Naive thymus-derived CD4-positive, alpha-beta T cell (primary cell): ENCODE measurements around the gene LPO. TPM values are rescaled to one million over a fixed set of nuclear protein-coding genes. Genes with fewer than 3 reads are reported as not detected.

Experiments
- ATAC-seq: fragments of 150-1000 bp; cut with Tn5 transposase; 2 replicates; pipeline ENCODE4 v1.10.0; 2021; ENCODE audit warnings: mild to moderate bottlenecking, moderate library complexity
- CTCF ChIA-PET: fragments of 350-600 bp; sonication (Branson Sonifier 250); formaldehyde crosslinking; loops from one replicate; lab custom pipeline; 2021; ENCODE audit warnings: antibody characterized with exemption; lab: Charles Lee
- POLR2A ChIA-PET: fragments of 350-600 bp; sonication (Branson Sonifier 250); formaldehyde crosslinking; loops from one replicate; lab custom pipeline; 2021; ENCODE audit warnings: antibody characterized with exemption, inconsistent platforms; lab: Charles Lee
- DNase-seq, 9 donors: peaks; one replicate each; pipeline versions ENCODE4 v3.0.0 to v3.0.0-alpha.2; 2020 to 2022; ENCODE audit warnings: mixed read lengths in 1 of 9
- H3K27ac ChIP-seq: one replicate; pipeline ENCODE4 v1.7.0; 2013; ENCODE audit warnings: mild to moderate bottlenecking, low read depth, low read length, moderate library complexity
- H3K27me3 ChIP-seq, 2 donors: one replicate each; pipeline ENCODE4 v1.7.0; 2013; ENCODE audit warnings: low read length in 2 of 2, mild to moderate bottlenecking in 2 of 2, moderate library complexity in 2 of 2; ENCODE audit not compliant: control insufficient read depth in 2 of 2, insufficient read depth in 2 of 2
- H3K36me3 ChIP-seq, 3 experiments: 1 replicate in 2 of 3; 2 replicates in 1 of 3; pipeline ENCODE4 v1.7.0; 2013; ENCODE audit warnings: low read length in 3 of 3, mild to moderate bottlenecking in 3 of 3, moderate library complexity in 1 of 3; ENCODE audit not compliant: insufficient read depth in 3 of 3, control insufficient read depth in 2 of 3
- H3K4me1 ChIP-seq, 2 donors: one replicate each; pipeline ENCODE4 v1.7.0; 2013; ENCODE audit warnings: low read length in 2 of 2, mild to moderate bottlenecking in 2 of 2, moderate library complexity in 1 of 2; ENCODE audit not compliant: control insufficient read depth in 2 of 2, insufficient read depth in 2 of 2
- H3K4me3 ChIP-seq: 2 replicates; pipeline ENCODE4 v1.7.0; 2013; ENCODE audit warnings: mild to moderate bottlenecking, low read length
- H3K9me3 ChIP-seq, 3 experiments: 1 replicate in 2 of 3; 2 replicates in 1 of 3; pipeline ENCODE4 v1.7.0; 2013; ENCODE audit warnings: low read length in 3 of 3; ENCODE audit not compliant: control insufficient read depth in 2 of 3
- H3K27ac Mint-ChIP-seq, 9 donors: one replicate each; pipeline ENCODE4 v1.8.0; 2020 to 2022; ENCODE audit warnings: mixed read lengths in 9 of 9, mild to moderate bottlenecking in 8 of 9, moderate library complexity in 5 of 9, inconsistent platforms in 2 of 9
- H3K27me3 Mint-ChIP-seq, 5 donors: one replicate each; pipeline ENCODE4 v1.8.0; 2021 to 2022; ENCODE audit warnings: mixed read lengths in 5 of 5, mild to moderate bottlenecking in 1 of 5
- H3K36me3 Mint-ChIP-seq, 5 donors: one replicate each; pipeline ENCODE4 v1.8.0; 2020 to 2022; ENCODE audit warnings: mixed read lengths in 5 of 5, mild to moderate bottlenecking in 3 of 5, inconsistent platforms in 1 of 5
- H3K4me1 Mint-ChIP-seq, 7 donors: one replicate each; pipeline ENCODE4 v1.8.0; 2020 to 2022; ENCODE audit warnings: mixed read lengths in 7 of 7, mild to moderate bottlenecking in 3 of 7, inconsistent platforms in 1 of 7
- H3K4me3 Mint-ChIP-seq, 10 donors: one replicate each; pipeline ENCODE4 v1.8.0; 2020 to 2022; ENCODE audit warnings: mild to moderate bottlenecking in 10 of 10, mixed read lengths in 10 of 10, moderate library complexity in 6 of 10, inconsistent platforms in 2 of 10
- H3K9me3 Mint-ChIP-seq, 11 donors: one replicate each; pipeline ENCODE4 v1.8.0; 2020 to 2022; ENCODE audit warnings: mixed read lengths in 11 of 11, mild to moderate bottlenecking in 4 of 11, inconsistent platforms in 1 of 11, moderate library complexity in 1 of 11
- intact Hi-C, 2 donors: fragments of 100-400 bp; cut with micrococcal nuclease; formaldehyde crosslinking; loops; one replicate each; pipeline ENCODE4 v1.15.1; 2023
- polyA plus RNA-seq, 2 donors: library from polyadenylated mRNA; unstranded; fragments of 300-500 nt; fragmentation: Illumina TruSeq; gene quantifications; one replicate each; pipeline ENCODE4 v1.2.3, GENCODE V29; 2021
- total RNA-seq, 6 experiments: library from RNA in 5 of 6; stranded (reverse) in 5 of 6; gene quantifications; 1 replicate in 5 of 6; 2 replicates in 1 of 6; pipeline ENCODE4 v1.2.3 and lab custom pipeline; 2021 to 2026

The LPO gene
- total and polyA plus RNA-seq, 7 experiments from 2014 or later = 0.13 to 0.15 TPM; not detected in 5

- peak overlapping the region; percentile 65 for H3K4me3 ChIP-seq
- H3K36me3 Mint-ChIP-seq = no peaks in the 10 kb centered on the region
- H3K4me3 Mint-ChIP-seq = peak overlapping the region in 7 of 10 donors; percentile 38 to 87 (median 81)
These were observed 10.5 kb downstream of the LPO start for GRCh38 chr17:58248955-58249269.

DNA sequence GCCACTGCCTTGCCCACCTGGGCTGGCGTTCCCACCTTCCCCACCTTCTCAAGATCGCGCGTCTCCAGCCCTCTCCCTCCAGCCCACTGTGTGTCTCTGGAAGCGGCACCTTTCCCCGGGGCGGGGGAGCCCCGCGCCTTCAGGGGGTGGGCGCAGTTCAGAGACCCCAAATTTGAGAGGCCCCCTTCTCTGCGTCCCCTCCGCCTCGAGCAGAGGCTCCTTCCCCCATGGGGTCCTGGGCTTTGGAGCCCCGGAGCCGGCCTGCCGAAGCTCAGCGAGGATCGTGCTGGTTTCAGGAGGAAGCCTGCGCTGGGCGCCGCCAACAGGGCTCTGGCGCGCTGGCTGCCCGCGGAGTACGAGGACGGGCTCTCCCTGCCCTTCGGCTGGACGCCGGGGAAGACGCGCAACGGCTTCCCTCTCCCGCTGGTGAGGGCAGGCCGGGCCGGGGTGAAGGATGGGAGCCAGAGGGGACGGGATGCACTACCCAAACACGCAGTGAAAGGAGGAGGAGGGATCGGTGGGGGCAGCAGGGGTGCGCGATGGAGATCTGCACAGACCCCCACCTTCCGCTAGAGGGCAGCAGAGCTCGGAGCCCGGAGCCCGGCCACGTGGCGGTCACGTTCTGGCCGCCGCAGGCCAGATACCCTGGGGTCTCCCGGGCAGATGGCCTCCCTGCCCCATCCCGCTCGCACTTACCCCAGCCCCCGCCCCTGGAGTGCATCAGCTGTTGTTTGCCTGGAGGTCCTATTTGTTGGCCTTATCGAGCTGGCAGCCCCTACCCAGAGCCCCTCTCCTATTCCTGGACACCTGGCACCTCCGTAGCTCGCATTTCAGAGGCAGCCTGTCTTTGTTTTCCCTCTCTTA is 11.1 kb downstream of the LPO start:
- Histone ChIP-seq H3K27me3 (no peaks in the 10 kb centered on the region), H3K4me1 (no peaks in the 10 kb centered on the region), H3K9me3 (no peaks in the 10 kb centered on the region), H3K27ac (no peak overlapping the region), H3K36me3 (no peaks in the 10 kb centered on the region), H3K4me3 (peak overlapping the region; percentile 65)
- H3K9me3 Mint-ChIP-seq = no peaks in the 10 kb centered on the region
- peak overlapping the region; percentile 58 to 87 (median 81) for H3K4me3 Mint-ChIP-seq
- peaks cover 3 to 50% (median 14%) of the 10 kb centered on the region in 5 donors for H3K27me3 Mint-ChIP-seq
- H3K27ac Mint-ChIP-seq = no peak overlapping the region
- ChIA-PET POLR2A (interaction anchor here (0.7 to 2.1 kb wide), 4 partner anchors 30 to 102 kb away, joined by 3 to 6 read pairs (median 4); partner anchors contain the start of genes MKS1 and SUPT4H1), CTCF (interaction anchor here (0.6 to 1.8 kb wide), 13 partner anchors 9 to 197 kb away, joined by 3 to 7 read pairs (median 3); partner anchors contain the start of gene RNF43)
- DNase-seq = peak; percentile 47 to 83 (median 74)
- no peaks in the 10 kb centered on the region for H3K36me3 Mint-ChIP-seq
- peak; percentile 98 for ATAC-seq
- H3K4me1 Mint-ChIP-seq = peaks cover 0 to 21% (median 10%) of the 10 kb centered on the region in 7 donors
- intact Hi-C loops = loop anchor here (1.0 to 2.0 kb wide), 7 partner anchors 30 to 198 kb away; partner anchors contain the start of genes MKS1 (in 2 of the 2) and RNF43 (in 1 of the 2)

More at GRCh38 chr17:58248955-58249269, 10.5 kb downstream of the LPO start:
- Mint-ChIP-seq H3K27me3 (peaks cover 6 to 51% (median 14%) of the 10 kb centered on the region in 5 donors), H3K9me3 (no peaks in the 10 kb centered on the region), H3K27ac (no peak overlapping the region), H3K4me1 (peaks cover 0 to 23% (median 11%) of the 10 kb centered on the region in 7 donors)
- intact Hi-C loops = loop anchor here (1.0 to 2.0 kb wide), 7 partner anchors 30 to 198 kb away; partner anchors contain the start of genes MKS1 (in 2 of the 2) and RNF43 (in 1 of the 2)
- DNase-seq = no peak
- H3K27ac ChIP-seq = no peak overlapping the region
- no peak for ATAC-seq
- CTCF ChIA-PET = interaction anchor here (0.7 to 1.8 kb wide), 5 partner anchors 8 to 198 kb away, joined by 3 to 7 read pairs (median 4); no protein-coding TSS in a partner anchor
- H3K9me3 ChIP-seq = no peaks in the 10 kb centered on the region
- H3K27me3 ChIP-seq = no peaks in the 10 kb centered on the region
- no peaks in the 10 kb centered on the region for H3K36me3 ChIP-seq
- H3K4me1 ChIP-seq = no peaks in the 10 kb centered on the region
- POLR2A ChIA-PET = interaction anchor here (2.1 kb wide), 1 partner anchor 103 kb away, joined by 6 read pairs; the partner anchor contains the start of gene SUPT4H1

GRCh38 chr17:58250344-58251011 is 12.1 kb downstream of the LPO start:
- Histone ChIP-seq H3K9me3 (no peaks in the 10 kb centered on the region), H3K27me3 (no peaks in the 10 kb centered on the region), H3K4me1 (no peaks in the 10 kb centered on the region), H3K4me3 (no peak overlapping the region), H3K27ac (no peak overlapping the region), H3K36me3 (no peaks in the 10 kb centered on the region)
- ChIA-PET CTCF (interaction anchor here (0.6 to 1.8 kb wide), 10 partner anchors 9 to 167 kb away, joined by 3 to 7 read pairs (median 4); partner anchors contain the start of gene RNF43), POLR2A (interaction anchor here (0.7 to 2.1 kb wide), 4 partner anchors 31 to 101 kb away, joined by 3 to 6 read pairs (median 4); partner anchors contain the start of genes MKS1 and SUPT4H1)
- H3K27me3 Mint-ChIP-seq = peaks cover 3 to 51% (median 20%) of the 10 kb centered on the region in 5 donors
- DNase-seq (no peak), ATAC-seq (no peak)
- no peak overlapping the region for H3K27ac Mint-ChIP-seq
- H3K36me3 Mint-ChIP-seq = no peaks in the 10 kb centered on the region
- peaks cover 0 to 25% (median 10%) of the 10 kb centered on the region in 7 donors for H3K4me1 Mint-ChIP-seq
- H3K9me3 Mint-ChIP-seq = no peaks in the 10 kb centered on the region
- intact Hi-C loops = no loop called here
- H3K4me3 Mint-ChIP-seq = peak overlapping the region in 9 of 10 donors; percentile 16 to 87 (median 62)

- ChIA-PET POLR2A (no interaction called here), CTCF (interaction anchor here (0.9 kb wide), 1 partner anchor 52 kb away, joined by 4 read pairs; no protein-coding TSS in a partner anchor)
- Histone ChIP-seq H3K27me3 (no peaks in the 10 kb centered on the region), H3K27ac (no peak overlapping the region), H3K4me1 (no peaks in the 10 kb centered on the region), H3K9me3 (no peaks in the 10 kb centered on the region), H3K36me3 (no peaks in the 10 kb centered on the region), H3K4me3 (no peak overlapping the region)
- Mint-ChIP-seq H3K27me3 (peaks cover 0 to 56% (median 15%) of the 10 kb centered on the region in 5 donors), H3K4me1 (peaks cover 0 to 25% (median 10%) of the 10 kb centered on the region in 7 donors), H3K9me3 (no peaks in the 10 kb centered on the region), H3K4me3 (no peak overlapping the region), H3K27ac (no peak overlapping the region), H3K36me3 (no peaks in the 10 kb centered on the region)
- intact Hi-C loops = no loop called here
- ATAC-seq (no peak), DNase-seq (no peak)
These were observed 13.8 kb downstream of the LPO start for GRCh38 chr17:58252141-58252540.

- ChIA-PET POLR2A (no interaction called here), CTCF (interaction anchor here (1.4 kb wide), 1 partner anchor 14 kb away, joined by 3 read pairs; the partner anchor contains the start of gene LPO)
- Mint-ChIP-seq H3K27ac (no peak overlapping the region), H3K4me1 (peaks cover 0 to 18% (median 5%) of the 10 kb centered on the region in 7 donors), H3K4me3 (no peak overlapping the region), H3K36me3 (no peaks in the 10 kb centered on the region), H3K27me3 (peaks cover 4 to 63% (median 15%) of the 10 kb centered on the region in 5 donors), H3K9me3 (no peaks in the 10 kb centered on the region)
- H3K4me1 ChIP-seq = no peaks in the 10 kb centered on the region
- DNase-seq = no peak
- no peak overlapping the region for H3K4me3 ChIP-seq
- no peak overlapping the region for H3K27ac ChIP-seq
- no peaks in the 10 kb centered on the region for H3K36me3 ChIP-seq
- intact Hi-C loops = no loop called here
- no peaks in the 10 kb centered on the region for H3K27me3 ChIP-seq
- H3K9me3 ChIP-seq = no peaks in the 10 kb centered on the region
- ATAC-seq = no peak
These were observed 14.7 kb downstream of the LPO start for GRCh38 chr17:58253082-58253481.

DNA sequence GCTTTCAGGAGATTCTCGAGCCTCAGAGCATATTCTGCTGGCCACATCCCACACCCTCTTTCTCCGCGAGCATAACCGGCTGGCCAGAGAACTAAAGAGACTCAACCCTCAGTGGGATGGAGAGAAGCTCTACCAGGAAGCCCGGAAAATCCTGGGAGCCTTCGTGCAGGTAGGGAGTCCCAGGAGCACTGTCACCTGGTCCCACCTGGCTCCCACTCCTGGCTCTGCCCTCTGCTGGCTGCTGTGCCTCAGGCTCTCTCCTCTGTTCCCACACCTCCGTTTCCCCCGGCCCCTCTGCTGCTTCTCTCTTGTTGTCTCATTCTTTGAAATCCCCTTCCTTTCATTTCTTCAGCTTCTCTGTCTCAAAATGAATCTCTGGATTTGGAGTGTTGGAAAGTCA is 16.4 kb downstream of the LPO start:
- Mint-ChIP-seq H3K4me3 (no peak overlapping the region), H3K27me3 (peaks cover 11 to 68% (median 16%) of the 10 kb centered on the region in 5 donors), H3K9me3 (no peaks in the 10 kb centered on the region), H3K4me1 (peaks cover 0 to 10% (median 5%) of the 10 kb centered on the region in 7 donors), H3K36me3 (no peaks in the 10 kb centered on the region), H3K27ac (no peak overlapping the region)
- Histone ChIP-seq H3K36me3 (no peaks in the 10 kb centered on the region), H3K27me3 (no peaks in the 10 kb centered on the region), H3K27ac (no peak overlapping the region), H3K4me3 (no peak overlapping the region), H3K9me3 (no peaks in the 10 kb centered on the region), H3K4me1 (no peaks in the 10 kb centered on the region)
- ChIA-PET POLR2A (no interaction called here), CTCF (no interaction called here)
- ATAC-seq = no peak
- intact Hi-C loops = no loop called here
- DNase-seq = peak in 1 of 9 donors; percentile 3
